NCI-H748 (cell line): ENCODE measurements around the gene SCIN.

Experiments used
- DNase-seq: peaks from one replicate; lab custom pipeline; 2025; ENCODE audit not compliant: unreplicated experiment; lab: John Stamatoyannopoulos, UW

The SCIN gene

GRCh38 chr7:12567015-12567414, 3.5 kb upstream of the SCIN start:
- no peak for DNase-seq

DNA sequence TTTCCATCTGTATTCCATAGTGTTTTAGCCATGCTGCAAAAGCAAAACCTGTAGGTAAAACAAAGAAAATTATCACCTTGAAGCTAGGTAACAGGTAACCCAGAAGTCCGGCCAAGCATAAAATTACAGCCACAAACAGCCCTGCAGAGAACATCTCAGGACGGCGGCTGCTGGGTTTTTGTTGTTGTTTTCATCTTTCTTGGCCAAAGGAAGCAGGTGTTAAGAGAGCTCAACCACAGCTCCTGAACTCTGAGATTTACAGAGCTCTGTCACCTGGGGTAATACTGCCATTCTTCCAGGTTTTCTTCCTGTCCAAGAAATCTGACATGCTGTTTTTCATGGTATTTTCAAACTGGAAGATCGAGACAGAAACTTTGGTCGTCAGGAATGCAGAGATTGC, 847 bp upstream of the SCIN start:
- peak; percentile 53 for DNase-seq

DNA sequence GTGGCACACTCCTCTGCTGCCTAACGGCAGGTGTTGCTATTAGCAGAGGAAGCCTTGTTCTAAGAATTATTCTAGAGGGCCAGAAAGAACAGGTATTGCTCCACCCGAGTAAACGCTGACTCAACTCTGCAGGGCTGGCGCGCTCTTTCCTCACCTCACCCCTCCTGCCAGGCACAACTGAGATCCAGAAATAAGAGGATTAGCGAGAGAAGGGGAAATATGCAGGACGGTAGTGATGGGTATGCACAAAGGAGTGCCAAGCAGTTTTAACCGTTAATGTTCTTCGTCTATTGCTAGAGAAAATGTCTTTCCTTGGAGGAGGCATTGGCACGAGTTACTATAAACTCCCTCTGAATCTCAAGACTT, 369 bp upstream of the SCIN start:
- DNase-seq: peak; percentile 84

GRCh38 chr7:12571691-12572090, 1.2 kb downstream of the SCIN start:
- peak; percentile 73 for DNase-seq

DNA sequence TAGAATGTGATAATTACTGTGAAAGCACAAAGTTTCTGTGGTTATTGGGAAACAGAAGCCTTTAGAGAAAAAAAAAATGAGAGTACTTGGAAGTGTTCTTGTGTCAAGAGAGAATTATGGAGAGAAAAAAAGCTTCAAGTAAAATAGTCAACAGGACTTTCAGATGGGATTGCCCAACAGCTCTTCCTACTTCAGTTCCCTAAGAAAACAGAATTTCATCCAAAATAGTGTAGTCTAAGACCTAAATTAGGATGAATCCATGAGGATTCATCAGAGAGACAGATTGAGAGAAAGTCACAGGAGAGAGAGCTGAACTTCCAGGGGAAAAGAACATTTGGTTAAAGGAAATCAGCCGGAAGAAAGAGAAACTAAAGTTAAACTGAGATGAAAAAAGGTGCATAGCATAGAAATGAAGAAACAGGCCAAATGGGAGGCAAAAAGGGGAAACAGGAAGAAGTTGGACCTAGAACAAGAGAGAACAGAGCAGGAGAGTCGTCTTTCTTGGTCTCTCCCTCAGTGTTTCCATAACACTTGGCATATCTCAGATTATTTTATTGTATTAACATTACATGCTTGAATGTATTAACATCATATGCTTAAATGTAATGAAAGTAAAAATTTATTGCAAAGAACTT, 2.5 kb downstream of the SCIN start:
- DNase-seq: no peak

- DNase-seq: peak; percentile 48
Observed at GRCh38 chr7:12573885-12574284, 3.4 kb downstream of the SCIN start.

DNA sequence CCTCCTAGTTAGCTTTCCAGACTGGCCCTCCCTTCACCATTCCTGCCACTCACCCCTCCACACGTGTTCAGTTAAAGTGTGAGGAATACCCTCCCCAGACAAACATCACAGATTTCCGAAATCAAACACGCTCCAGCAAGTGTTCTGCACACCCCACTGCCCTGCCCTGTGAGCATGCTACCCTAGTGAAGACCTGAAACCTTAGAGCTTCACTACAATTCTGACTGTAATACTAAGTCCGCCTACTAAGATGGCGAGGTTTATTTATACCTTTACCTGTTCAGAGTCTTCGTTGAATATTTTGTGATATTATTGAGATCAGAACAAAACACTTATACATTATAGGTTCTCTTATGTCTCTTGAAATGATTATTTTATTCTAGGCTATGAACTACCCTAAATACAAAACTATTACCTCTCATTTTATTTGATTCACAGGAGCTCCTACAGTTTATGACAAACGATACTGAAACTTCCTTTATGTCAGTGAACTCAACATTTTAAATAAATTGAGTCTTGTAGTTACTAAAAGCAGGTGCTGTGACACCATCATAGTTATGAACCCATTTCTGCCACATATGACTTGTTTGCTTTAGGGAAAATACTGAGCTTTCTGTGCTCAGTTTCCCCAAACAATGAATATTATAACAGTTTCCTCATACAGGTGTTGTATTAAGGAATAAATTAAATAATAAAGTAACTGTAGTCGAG, 8.6 kb downstream of the SCIN start:
- no peak for DNase-seq

GRCh38 chr7:12581897-12582296, 11.4 kb downstream of the SCIN start:
- DNase-seq: no peak

GRCh38 chr7:12582362-12582761, 11.8 kb downstream of the SCIN start:
- no peak for DNase-seq

GRCh38 chr7:12583176-12583575, 12.7 kb downstream of the SCIN start:
- DNase-seq: no peak

DNA sequence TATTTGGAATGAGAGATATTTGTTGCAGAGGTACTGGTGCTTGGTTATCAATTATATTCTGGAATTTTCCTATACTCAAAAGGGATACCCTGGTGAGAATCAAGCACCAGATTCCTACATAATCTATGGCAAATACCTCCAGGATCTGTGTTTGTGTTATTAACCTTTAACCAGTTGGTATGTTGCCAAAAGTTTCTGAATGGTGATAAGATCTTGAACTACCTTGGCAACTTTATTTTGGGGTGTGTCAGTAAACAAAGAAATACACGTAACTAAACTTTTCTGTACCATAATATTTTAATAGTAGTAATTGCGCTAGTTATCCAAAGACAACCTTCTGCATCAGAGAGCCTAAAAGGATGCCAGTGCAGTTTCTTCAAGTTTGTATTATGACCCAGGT, 13.4 kb downstream of the SCIN start:
- DNase-seq: no peak

DNA sequence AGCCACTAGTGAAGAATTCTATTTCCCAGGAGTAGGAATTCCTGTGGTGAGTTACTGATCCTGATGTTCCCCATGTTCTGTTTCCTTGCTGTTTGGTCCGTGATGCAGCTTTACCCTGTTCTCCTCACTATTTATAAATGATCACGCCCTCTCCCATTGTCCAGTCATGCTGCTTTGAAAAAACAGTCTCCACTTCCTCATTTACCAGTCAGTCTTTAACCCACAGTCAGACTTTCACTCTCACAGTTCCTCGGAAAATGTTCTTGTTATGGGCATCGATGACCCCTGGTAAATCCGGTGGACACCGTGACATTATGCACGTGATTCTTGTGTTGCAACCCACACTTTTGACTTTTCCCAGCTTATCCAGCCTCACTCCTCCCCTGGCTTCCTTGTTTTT, 14.4 kb downstream of the SCIN start:
- no peak for DNase-seq

DNA sequence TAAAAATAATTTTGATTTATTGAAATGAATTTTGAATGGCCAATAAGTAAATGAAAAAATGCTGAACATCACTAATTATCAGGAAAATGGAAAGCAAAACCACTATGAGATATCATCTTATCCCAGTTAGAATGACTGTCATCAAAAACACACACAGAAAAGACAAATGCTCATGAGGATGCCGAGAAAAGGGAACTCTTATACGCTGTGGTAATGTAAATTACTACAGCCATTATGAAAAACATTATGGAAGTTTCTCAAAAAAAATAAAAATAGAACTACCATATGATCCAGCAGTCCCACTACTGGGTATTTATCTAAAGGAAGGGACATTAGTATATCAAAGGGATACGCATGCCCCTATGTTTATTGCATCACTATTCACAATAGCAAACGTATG, 15.8 kb downstream of the SCIN start:
- DNase-seq: no peak

GRCh38 chr7:12588259-12588904, 17.9 kb downstream of the SCIN start:
- no peak for DNase-seq

GRCh38 chr7:12590559-12590958, 20.0 kb downstream of the SCIN start:
- no peak for DNase-seq

- no peak for DNase-seq
Observed at GRCh38 chr7:12594122-12594897, 23.8 kb downstream of the SCIN start.

GRCh38 chr7:12595148-12595547, 24.6 kb downstream of the SCIN start:
- DNase-seq: no peak

DNA sequence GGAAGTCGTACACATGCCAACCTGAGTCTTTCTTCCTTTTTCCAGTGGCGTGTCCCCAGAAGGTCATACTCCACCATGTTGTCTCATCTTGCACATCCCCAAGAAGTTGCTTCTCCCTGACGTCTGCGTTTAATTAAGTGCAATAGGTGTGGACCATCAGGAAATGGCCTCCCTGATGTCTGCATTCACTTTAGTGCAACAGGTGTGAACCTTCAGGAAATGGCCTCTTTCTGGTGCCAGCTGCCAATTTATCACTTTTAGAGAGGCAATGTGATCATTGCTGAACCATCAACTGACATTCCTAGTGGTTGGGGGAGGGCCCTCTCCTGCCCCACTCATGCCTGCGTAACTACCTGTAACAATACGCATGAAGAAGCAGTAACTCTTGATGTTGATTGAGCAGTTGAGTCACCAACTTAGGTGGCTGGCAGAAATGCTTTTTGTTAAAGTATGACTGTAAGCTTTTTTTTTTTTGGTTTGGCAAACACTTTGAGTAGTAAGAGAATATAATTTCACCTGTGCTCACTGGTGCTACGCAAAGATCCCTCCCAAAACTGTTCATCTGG, 25.8 kb downstream of the SCIN start:
- DNase-seq: no peak

DNA sequence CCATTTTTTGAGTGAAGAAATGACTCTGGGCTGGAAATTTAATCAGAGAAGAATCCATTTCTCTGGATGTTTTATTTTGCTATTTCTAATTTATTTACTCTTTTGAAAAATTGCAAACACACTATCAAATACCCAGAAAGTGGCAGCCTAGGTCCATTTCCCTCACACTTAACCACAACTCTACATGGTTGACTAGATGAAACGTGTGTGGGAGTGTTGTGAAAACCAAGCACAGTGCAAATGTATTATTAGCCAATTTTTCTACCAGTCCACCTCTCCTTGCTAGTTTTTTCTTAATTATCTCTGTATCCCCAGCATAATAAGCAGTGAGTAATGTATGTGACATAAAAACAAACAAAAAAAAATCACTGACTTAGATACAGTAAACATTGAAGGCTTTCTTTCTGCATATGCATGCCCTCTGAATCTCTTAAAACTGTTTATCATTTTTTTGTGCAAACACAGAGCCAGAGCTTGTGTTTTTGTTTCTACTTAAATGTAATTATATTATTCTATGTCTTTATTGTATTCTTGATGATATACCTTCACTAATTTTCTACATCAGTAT, 30.9 kb downstream of the SCIN start:
- no peak for DNase-seq

DNA sequence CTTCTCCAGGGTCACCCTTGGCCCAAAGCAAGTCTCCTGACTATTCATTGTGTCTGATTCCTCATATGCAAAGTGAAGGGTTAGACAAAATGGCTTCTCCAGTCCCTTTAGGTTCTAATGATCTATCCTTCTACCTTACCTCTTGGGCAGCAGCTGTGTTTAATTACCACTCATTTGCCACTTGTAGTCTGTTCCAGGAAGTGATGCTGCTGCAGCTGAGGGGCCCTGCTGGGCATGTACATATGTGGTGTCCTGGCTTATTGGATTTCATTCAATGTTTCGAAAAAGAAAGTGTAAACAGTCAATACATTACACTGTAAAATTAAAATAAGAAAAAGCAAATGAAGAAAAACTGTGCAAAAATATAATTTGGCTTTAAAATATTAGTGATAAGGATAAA, 36.6 kb downstream of the SCIN start:
- peak; percentile 98 for DNase-seq

DNA sequence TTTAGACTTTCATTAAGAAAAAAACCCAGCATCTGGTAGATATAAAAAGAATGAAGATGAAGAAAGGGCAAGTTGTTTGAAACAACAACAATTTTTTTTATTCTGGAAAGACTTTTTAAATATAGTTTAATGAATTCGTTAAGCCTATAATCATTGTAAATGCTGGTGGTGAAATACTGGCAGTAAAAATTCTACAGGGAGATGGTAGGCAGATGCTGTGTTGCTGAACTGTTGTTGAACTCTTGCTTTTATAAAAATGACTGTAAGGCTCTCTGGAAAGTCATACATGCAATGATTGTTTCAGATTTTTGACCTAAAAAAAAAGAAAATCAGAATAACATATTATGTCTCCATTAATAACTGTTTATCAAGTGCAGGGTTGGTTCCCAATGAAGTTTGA, 39.0 kb downstream of the SCIN start:
- DNase-seq: no peak
